SK-N-SH treated with all-trans-retinoic acid at 6 μM for 48 hours (cell line): ENCODE measurements around the gene SOX5.

ENCODE experiments used
- CSDC2 ChIP-seq: fragments of 250-450 bp; sonication (Bioruptor Pico); IDR thresholded peaks from 2 replicates; pipeline ENCODE4 v1.5.0; 2020; ENCODE audit warnings: mild to moderate bottlenecking, moderate library complexity
- CSRNP3 ChIP-seq: fragments of 250-450 bp; sonication (Bioruptor Pico); IDR thresholded peaks from 2 replicates; pipeline ENCODE4 v1.5.1; 2021; ENCODE audit warnings: mild to moderate bottlenecking, moderate library complexity
- ISL1 ChIP-seq: fragments of 250-450 bp; sonication (Bioruptor Pico); IDR thresholded peaks from 2 replicates; pipeline ENCODE4 v2.1.2; 2022; ENCODE audit warnings: mild to moderate bottlenecking, moderate library complexity
- OSR1 ChIP-seq: fragments of 250-450 bp; sonication (Bioruptor Pico); IDR thresholded peaks from 2 replicates; pipeline ENCODE4 v1.8.0; 2022; ENCODE audit warnings: moderate library complexity, mild to moderate bottlenecking, inconsistent platforms
- TF ChIP-seq, protein P1 (sequence below): fragments of 250-450 bp; sonication (Bioruptor Pico); IDR thresholded peaks from 2 replicates; pipeline ENCODE4 v1.8.0; 2021; ENCODE audit warnings: low read depth, mild to moderate bottlenecking, moderate library complexity, borderline replicate concordance

DNA sequence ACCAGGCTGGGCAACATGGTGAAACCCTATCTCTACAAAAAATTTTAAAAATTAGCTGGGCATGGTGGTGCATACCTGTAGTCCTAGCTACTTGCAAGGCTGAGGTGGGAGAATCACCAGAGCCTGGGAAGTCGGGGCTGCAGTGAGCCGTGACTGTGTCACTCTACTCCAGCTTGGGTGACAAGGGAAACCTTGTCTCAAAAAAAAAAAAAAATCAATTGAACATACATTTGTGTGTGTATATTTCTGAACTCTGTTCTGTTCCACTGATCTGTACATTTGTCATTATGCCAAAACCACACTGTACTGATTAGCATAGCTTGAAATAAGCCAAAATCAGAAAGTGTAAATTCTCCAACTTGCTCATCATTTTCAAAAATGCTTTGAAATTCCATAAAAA is 254.6 kb downstream of the SOX5 start:
- TF ChIP-seq CSDC2 (CRISPR knock-in tag) (no peak), OSR1 (CRISPR knock-in tag) (no peak), CSRNP3 (CRISPR knock-in tag) (no peak), ISL1 (no peak)
- TF ChIP-seq, protein P1, sequence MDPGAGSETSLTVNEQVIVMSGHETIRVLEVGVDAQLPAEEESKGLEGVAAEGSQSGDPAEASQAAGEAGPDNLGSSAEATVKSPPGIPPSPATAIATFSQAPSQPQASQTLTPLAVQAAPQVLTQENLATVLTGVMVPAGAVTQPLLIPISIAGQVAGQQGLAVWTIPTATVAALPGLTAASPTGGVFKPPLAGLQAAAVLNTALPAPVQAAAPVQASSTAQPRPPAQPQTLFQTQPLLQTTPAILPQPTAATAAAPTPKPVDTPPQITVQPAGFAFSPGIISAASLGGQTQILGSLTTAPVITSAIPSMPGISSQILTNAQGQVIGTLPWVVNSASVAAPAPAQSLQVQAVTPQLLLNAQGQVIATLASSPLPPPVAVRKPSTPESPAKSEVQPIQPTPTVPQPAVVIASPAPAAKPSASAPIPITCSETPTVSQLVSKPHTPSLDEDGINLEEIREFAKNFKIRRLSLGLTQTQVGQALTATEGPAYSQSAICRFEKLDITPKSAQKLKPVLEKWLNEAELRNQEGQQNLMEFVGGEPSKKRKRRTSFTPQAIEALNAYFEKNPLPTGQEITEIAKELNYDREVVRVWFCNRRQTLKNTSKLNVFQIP (CRISPR knock-in tag): no peak
